Measurements from ENCODE around the gene PAK4.

- no peak for TF ChIP-seq SIN3A (conservative IDR thresholded peaks at IDR 0.05 in 1 of 2, IDR thresholded peaks at IDR 0.05 in 1 of 2; ENCODE audit: low read depth in 1 of 2, low read length in 2 of 2)
- TF ChIP-seq CTCF (IDR thresholded peaks at IDR 0.05; ENCODE audit: control extremely low read depth in 1 of 3, insufficient read depth in 1 of 3, low read depth in 1 of 3, low read length in 3 of 3): no peak
- TF ChIP-seq JUN (IDR thresholded peaks at IDR 0.05; ENCODE audit: low read depth, low read length): no peak
Measured at GRCh38 chr19:39180749-39181148, 55.2 kb downstream of the PAK4 start.
